H1 (cell line): ENCODE measurements around the gene CTSH. TPM values are rescaled to one million over a fixed set of nuclear protein-coding genes. Genes with fewer than 3 reads are reported as not detected.

Experiments used
- CTCF ChIA-PET: fragments of 300-600 bp; sonication (Branson Sonifier 250); formaldehyde crosslinking; loops from one replicate; lab custom pipeline; 2021; ENCODE audit not compliant: partially characterized antibody; lab: Charles Lee
- POLR2A ChIA-PET: fragments of 300-600 bp; sonication (Branson Sonifier 250); formaldehyde crosslinking; loops from one replicate; lab custom pipeline; 2021; ENCODE audit warnings: inconsistent platforms; ENCODE audit not compliant: partially characterized antibody; lab: Charles Lee
- DNase-seq, 2 experiments: peaks; one replicate each; pipeline versions ENCODE4 v3.0.0 to v3.0.0-alpha.2; 2010 to 2022; ENCODE audit warnings: low spot score in 2 of 2, low read depth in 1 of 2, mixed read lengths in 1 of 2
- FAIRE-seq: peaks from 2 replicates; lab custom pipeline; 2011; peaks lifted over from hg19 to GRCh38; lab: Jason Lieb, UNC
- H2AFZ ChIP-seq: 2 replicates; pipeline ENCODE4 v1.8.1; 2012; ENCODE audit warnings: low read length, inconsistent platforms
- H2AK5ac ChIP-seq: 2 replicates; pipeline ENCODE4 v1.6.1; 2013; ENCODE audit warnings: low read depth, low read length
- H2BK120ac ChIP-seq: replicated peaks from 2 replicates; pipeline ENCODE3; 2013; ENCODE audit warnings: low read depth, low read length, inconsistent platforms
- H2BK12ac ChIP-seq: 2 replicates; pipeline ENCODE4 v1.6.1; 2013; ENCODE audit warnings: low read depth, low read length
- H2BK15ac ChIP-seq: 2 replicates; pipeline ENCODE4 v1.6.1; 2013; ENCODE audit warnings: low read length
- H2BK20ac ChIP-seq: 2 replicates; pipeline ENCODE4 v1.6.1; 2013; ENCODE audit warnings: low read length
- H2BK5ac ChIP-seq: 2 replicates; pipeline ENCODE4 v1.6.1; 2013; ENCODE audit warnings: low read depth, low read length
- H3K14ac ChIP-seq: 2 replicates; pipeline ENCODE4 v1.6.1; 2013; ENCODE audit warnings: inconsistent platforms; ENCODE audit not compliant: insufficient read length
- H3K18ac ChIP-seq: 2 replicates; pipeline ENCODE4 v1.6.1; 2013; ENCODE audit warnings: low read length; ENCODE audit errors: extremely low read depth
- H3K23ac ChIP-seq: 2 replicates; pipeline ENCODE4 v1.6.1; 2013; ENCODE audit warnings: inconsistent platforms; ENCODE audit not compliant: insufficient read length
- H3K23me2 ChIP-seq: 2 replicates; pipeline ENCODE4 v1.6.1; 2013; ENCODE audit warnings: low read depth, low read length
- H3K27ac ChIP-seq: 2 replicates; pipeline ENCODE4 v1.6.1; 2011; ENCODE audit warnings: low read depth, low read length, inconsistent platforms
- H3K27me3 ChIP-seq, 4 experiments: replicated peaks in 1 of 4; 1 replicate in 1 of 4; 2 replicates in 3 of 4; pipeline versions ENCODE4 v1.6.1 to v1.8.1; 2011 to 2013; ENCODE audit warnings: low read length in 3 of 4, mild to moderate bottlenecking in 3 of 4, inconsistent platforms in 2 of 4, mixed read lengths in 2 of 4, moderate library complexity in 1 of 4; ENCODE audit not compliant: control insufficient read depth in 3 of 4, insufficient read depth in 3 of 4; ENCODE audit errors: extremely low read depth in 1 of 4
- H3K36me3 ChIP-seq, 4 experiments: 2 replicates each; pipeline versions ENCODE4 v1.6.1 to v1.8.1; 2011 to 2013; ENCODE audit warnings: mild to moderate bottlenecking in 4 of 4, low read length in 3 of 4, moderate library complexity in 2 of 4, control low read depth in 1 of 4, inconsistent platforms in 1 of 4; ENCODE audit not compliant: insufficient read depth in 4 of 4, control insufficient read depth in 2 of 4
- H3K4ac ChIP-seq: replicated peaks from 2 replicates; pipeline ENCODE3; 2013; ENCODE audit warnings: low read length, low read depth, mixed read lengths, inconsistent platforms; ENCODE audit not compliant: insufficient read length
- H3K4me1 ChIP-seq, 4 experiments: replicated peaks in 1 of 4; 1 replicate in 1 of 4; 2 replicates in 3 of 4; pipeline versions ENCODE4 v1.6.1 to v1.8.1; 2011 to 2013; ENCODE audit warnings: low read length in 3 of 4, inconsistent platforms in 2 of 4, mixed read lengths in 1 of 4; ENCODE audit not compliant: insufficient read depth in 4 of 4, control insufficient read depth in 3 of 4
- H3K4me2 ChIP-seq, 2 experiments: 2 replicates each; pipeline versions ENCODE4 v1.6.1 to v1.8.1; 2011 to 2013; ENCODE audit warnings: low read depth in 2 of 2, low read length in 2 of 2, control low read depth in 1 of 2, inconsistent platforms in 1 of 2, mild to moderate bottlenecking in 1 of 2; ENCODE audit not compliant: insufficient read depth in 1 of 2
- H3K4me3 ChIP-seq, 4 experiments: fragments of 200-600, 300-600 bp in 1 of 4; sonication (generic), shearing (Covaris generic), sonication (Bioruptor Twin) in 1 of 4; 2 replicates each; pipeline versions ENCODE4 v1.5.1 to v1.8.1; 2011 to 2016; ENCODE audit warnings: low read length in 4 of 4, low read depth in 3 of 4, control low read depth in 2 of 4, inconsistent platforms in 2 of 4, mild to moderate bottlenecking in 2 of 4, mixed read lengths in 1 of 4, moderate library complexity in 1 of 4; ENCODE audit not compliant: insufficient read depth in 2 of 4; ENCODE audit errors: extremely low read depth in 1 of 4
- H3K56ac ChIP-seq: replicated peaks from 2 replicates; pipeline ENCODE3; 2013; ENCODE audit warnings: low read depth, mild to moderate bottlenecking, mixed read lengths, low read length, inconsistent platforms; ENCODE audit not compliant: insufficient read length
- H3K79me1 ChIP-seq: 2 replicates; pipeline ENCODE4 v1.6.1; 2013; ENCODE audit warnings: low read depth, low read length, control low read depth
- H3K79me2 ChIP-seq, 2 experiments: 2 replicates each; pipeline versions ENCODE4 v1.6.1 to v1.8.1; 2012 to 2013; ENCODE audit warnings: low read length in 2 of 2, mild to moderate bottlenecking in 2 of 2, inconsistent platforms in 1 of 2; ENCODE audit not compliant: insufficient read depth in 2 of 2, control insufficient read depth in 1 of 2
- H3K9ac ChIP-seq, 4 experiments: replicated peaks in 1 of 4; 1 replicate in 1 of 4; 2 replicates in 3 of 4; pipeline versions ENCODE4 v1.6.1 to v1.8.1; 2011 to 2013; ENCODE audit warnings: low read depth in 3 of 4, low read length in 3 of 4, control low read depth in 2 of 4, mild to moderate bottlenecking in 2 of 4, moderate library complexity in 2 of 4, inconsistent platforms in 1 of 4; ENCODE audit errors: extremely low read depth in 1 of 4
- H3K9me3 ChIP-seq, 2 experiments: 2 replicates each; pipeline versions ENCODE4 v1.6.1 to v1.8.1; 2012 to 2013; ENCODE audit warnings: mild to moderate bottlenecking in 2 of 2, moderate library complexity in 2 of 2, control low read depth in 1 of 2, inconsistent platforms in 1 of 2, low read depth in 1 of 2, low read length in 1 of 2, mixed read lengths in 1 of 2; ENCODE audit not compliant: insufficient read depth in 2 of 2
- H4K20me1 ChIP-seq, 2 experiments: replicated peaks in 1 of 2; 2 replicates each; pipeline versions ENCODE3 to v1.8.1; 2011 to 2013; ENCODE audit warnings: inconsistent platforms in 2 of 2, low read length in 2 of 2, mild to moderate bottlenecking in 1 of 2; ENCODE audit not compliant: insufficient read depth in 2 of 2, control insufficient read depth in 1 of 2
- H4K5ac ChIP-seq: 2 replicates; pipeline ENCODE4 v1.6.1; 2013; ENCODE audit warnings: low read length, low read depth, mixed read lengths, inconsistent platforms; ENCODE audit not compliant: insufficient read length
- H4K8ac ChIP-seq: 2 replicates; pipeline ENCODE4 v1.8.0; 2013; ENCODE audit warnings: mild to moderate bottlenecking, moderate library complexity, low read length, inconsistent platforms; ENCODE audit not compliant: insufficient read depth; ENCODE audit errors: extremely low read depth
- H4K91ac ChIP-seq: replicated peaks from 2 replicates; pipeline ENCODE3; 2013; ENCODE audit warnings: low read length, mixed read lengths, inconsistent platforms; ENCODE audit not compliant: insufficient read length
- CEBPB ChIP-seq: IDR thresholded peaks from 2 replicates; pipeline ENCODE4 v1.6.1; 2012; ENCODE audit warnings: low read depth, low read length
- CHD2 ChIP-seq: IDR thresholded peaks from 2 replicates; pipeline ENCODE4 v1.6.1; 2012; ENCODE audit warnings: low read length, improper control_type of control experiment
- CREB1 ChIP-seq: IDR thresholded peaks from 2 replicates; pipeline ENCODE4 v1.6.1; 2012; ENCODE audit warnings: inconsistent platforms
- EGR1 ChIP-seq: IDR thresholded peaks from 2 replicates; pipeline ENCODE4 v1.6.1; 2011; ENCODE audit warnings: low read depth, low read length, borderline replicate concordance
- KDM1A ChIP-seq: fragments of 200-600, 300-600 bp; sonication (generic); IDR thresholded peaks from 2 replicates; pipeline ENCODE4 v1.7.1; 2016; ENCODE audit warnings: mild to moderate bottlenecking, low read length, borderline replicate concordance
- NANOG ChIP-seq: IDR thresholded peaks from 2 replicates; pipeline ENCODE4 v1.6.1; 2011; ENCODE audit warnings: low read length, low read depth, mild to moderate bottlenecking, inconsistent platforms; ENCODE audit not compliant: insufficient read depth, poor library complexity, severe bottlenecking
- NRF1 ChIP-seq: IDR thresholded peaks from 2 replicates; pipeline ENCODE4 v1.6.1; 2011; ENCODE audit warnings: mild to moderate bottlenecking, low read depth, low read length, improper control_type of control experiment
- RXRA ChIP-seq: IDR thresholded peaks from 2 replicates; pipeline ENCODE4 v1.6.1; 2011; ENCODE audit warnings: low read depth, mild to moderate bottlenecking, low read length, moderate library complexity; ENCODE audit not compliant: insufficient read depth
- YY1 ChIP-seq: IDR thresholded peaks from 2 replicates; pipeline ENCODE4 v1.6.1; 2011; ENCODE audit warnings: low read depth, mild to moderate bottlenecking, low read length
- WGBS, 2 experiments: shearing (Covaris generic) in 1 of 2; methylation state at CpG; one replicate each; pipeline versions ENCODE4 v1.1.6 to v1.1.7; 2013 to 2015; ENCODE audit warnings: low lambda C conversion rate in 2 of 2, mixed read lengths in 2 of 2, inconsistent platforms in 1 of 2, low coverage in 1 of 2, missing lambda C conversion rate in 1 of 2; ENCODE audit not compliant: insufficient replicate concordance in 2 of 2, insufficient coverage in 1 of 2, insufficient read length in 1 of 2; ENCODE audit errors: extremely low coverage in 1 of 2, missing lambda C conversion rate in 1 of 2; 5-methylcytosine and 5-hydroxymethylcytosine counted together
- polyA plus RNA-seq, 7 experiments: library from polyadenylated mRNA; depleted of rRNA in 3 of 7; stranded (reverse) in 5 of 7; unstranded in 2 of 7; fragments of >200 nt in 5 of 7; fragments of 200-250 nt in 2 of 7; gene quantifications; 1 replicate in 5 of 7; 2 replicates in 1 of 7; 4 replicates in 1 of 7; pipeline versions ENCODE4 v1.2.1 to v1.2.3, GENCODE V29; 2011 to 2013; ENCODE audit warnings: missing spikeins in 2 of 7, mixed read lengths in 2 of 7
- total RNA-seq: library from RNA; stranded (reverse); fragmentation: NEBNext Ultra II Directional; extraction: Animal tissue kit (Norgen Biotek cat#: 25700); gene quantifications from 2 replicates; pipeline ENCODE4 v1.2.1, GENCODE V29; 2021
- TF ChIP-seq, protein P1 (sequence below), 3 experiments: IDR thresholded peaks; 1 replicate in 2 of 3; 2 replicates in 1 of 3; pipeline versions ENCODE4 v1.5.1 to v1.6.1; 2011; ENCODE audit warnings: low read length in 3 of 3, mild to moderate bottlenecking in 3 of 3, inconsistent platforms in 2 of 3, low read depth in 1 of 3, moderate library complexity in 1 of 3; ENCODE audit not compliant: insufficient read depth in 1 of 3; ENCODE audit errors: control extremely low read depth in 1 of 3

CTSH gene
- total and polyA plus RNA-seq, 2 of the 8 experiments (the other 6 are each of a cell fraction or from before 2014, with no cell fraction given) = 34.0 to 36.8 TPM

DNA sequence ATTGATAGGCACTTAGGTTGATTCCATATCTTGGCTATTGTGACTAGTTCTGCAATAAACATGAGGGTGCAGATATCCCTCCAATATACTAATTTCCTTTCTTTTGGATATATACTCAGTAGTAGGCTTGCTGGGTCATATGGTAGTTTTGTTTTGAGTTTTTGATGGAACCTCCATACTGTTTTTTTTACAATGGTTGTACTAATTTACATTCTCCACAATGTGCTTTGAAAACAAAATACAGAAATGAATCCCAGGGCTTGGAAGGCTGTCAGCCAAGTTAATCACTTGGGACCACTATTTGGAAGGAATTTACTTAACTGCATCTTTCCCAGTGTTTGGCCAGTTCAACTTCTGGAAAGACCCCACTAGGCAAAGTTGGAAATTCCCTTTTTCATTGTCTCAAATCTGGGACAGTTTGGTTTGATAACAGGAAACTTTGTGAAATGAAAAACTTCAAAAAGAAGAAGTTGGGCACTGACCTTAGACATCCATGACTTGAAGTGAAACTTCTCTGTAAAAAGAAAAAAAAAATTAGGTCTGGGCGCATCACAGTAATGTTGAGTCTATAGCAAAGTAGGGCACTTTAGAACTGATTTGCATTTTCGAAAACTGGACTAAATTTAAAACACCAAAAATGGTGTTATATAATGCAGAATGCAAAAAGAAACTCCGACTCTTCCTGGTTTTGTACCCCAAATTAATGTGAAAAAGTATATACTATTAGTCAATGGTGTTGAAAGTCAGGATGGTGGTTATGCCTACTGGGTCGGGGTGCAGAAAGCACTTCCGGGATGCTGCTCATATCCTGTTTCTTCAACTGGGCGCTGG, 6.0 kb downstream of the CTSH start:
- Histone ChIP-seq H2BK12ac (no peak overlapping the region), H2AK5ac (no peak overlapping the region), H4K8ac (no peak overlapping the region), H3K4me1 (peaks cover 0 to 2% (median under 1%) of the 10 kb centered on the region in 4 experiments; a peak in 1 of 7 replicates), H3K23me2 (no peaks in the 10 kb centered on the region), H3K4ac (no peak overlapping the region), H2BK15ac (no peak overlapping the region), H3K14ac (no peak overlapping the region), H2BK20ac (no peak overlapping the region), H4K20me1 (no peaks in the 10 kb centered on the region), H3K36me3 (peaks cover 0 to 6% (median 0%) of the 10 kb centered on the region in 4 experiments; a peak in 2 of 8 replicates), H3K9me3 (no peaks in the 10 kb centered on the region), H3K79me2 (no peaks in the 10 kb centered on the region), H3K18ac (no peak overlapping the region), H3K23ac (no peak overlapping the region), H3K79me1 (no peaks in the 10 kb centered on the region), H2AFZ (no peak overlapping the region), H3K4me3 (no peak overlapping the region), H3K27ac (no peak overlapping the region), H2BK120ac (no peak overlapping the region), H3K4me2 (no peak overlapping the region), H3K27me3 (peaks cover 0 to 3% (median 2%) of the 10 kb centered on the region in 4 experiments; a peak in 3 of 7 replicates), H4K5ac (no peak overlapping the region), H3K9ac (no peak overlapping the region), H2BK5ac (no peak overlapping the region), H4K91ac (no peak overlapping the region), H3K56ac (no peak overlapping the region)
- ChIA-PET POLR2A (no interaction called here), CTCF (interaction anchor here (1.0 kb wide), 1 partner anchor 14 kb away, joined by 3 read pairs; no protein-coding TSS in a partner anchor)
- no peak for DNase-seq
- no peak for FAIRE-seq
- whole genome bisulfite sequencing, 2 experiments = 89% methylated on average over 6 of the region's 6 CpGs; no CpG with 5 or more reads in 1 of the 2 experiments
- TF ChIP-seq CEBPB (no peak), CHD2 (no peak), CREB1 (no peak), RXRA (no peak), KDM1A (no peak), YY1 (no peak), EGR1 (no peak), NANOG (no peak), NRF1 (no peak)
- TF ChIP-seq, protein P1, sequence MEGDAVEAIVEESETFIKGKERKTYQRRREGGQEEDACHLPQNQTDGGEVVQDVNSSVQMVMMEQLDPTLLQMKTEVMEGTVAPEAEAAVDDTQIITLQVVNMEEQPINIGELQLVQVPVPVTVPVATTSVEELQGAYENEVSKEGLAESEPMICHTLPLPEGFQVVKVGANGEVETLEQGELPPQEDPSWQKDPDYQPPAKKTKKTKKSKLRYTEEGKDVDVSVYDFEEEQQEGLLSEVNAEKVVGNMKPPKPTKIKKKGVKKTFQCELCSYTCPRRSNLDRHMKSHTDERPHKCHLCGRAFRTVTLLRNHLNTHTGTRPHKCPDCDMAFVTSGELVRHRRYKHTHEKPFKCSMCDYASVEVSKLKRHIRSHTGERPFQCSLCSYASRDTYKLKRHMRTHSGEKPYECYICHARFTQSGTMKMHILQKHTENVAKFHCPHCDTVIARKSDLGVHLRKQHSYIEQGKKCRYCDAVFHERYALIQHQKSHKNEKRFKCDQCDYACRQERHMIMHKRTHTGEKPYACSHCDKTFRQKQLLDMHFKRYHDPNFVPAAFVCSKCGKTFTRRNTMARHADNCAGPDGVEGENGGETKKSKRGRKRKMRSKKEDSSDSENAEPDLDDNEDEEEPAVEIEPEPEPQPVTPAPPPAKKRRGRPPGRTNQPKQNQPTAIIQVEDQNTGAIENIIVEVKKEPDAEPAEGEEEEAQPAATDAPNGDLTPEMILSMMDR (IDR thresholded peaks at IDR 0.05; ENCODE audit: control extremely low read depth in 1 of 3, insufficient read depth in 1 of 3, low read depth in 1 of 3, low read length in 3 of 3) = no peak
